IPS-20b (cell line): ENCODE results near the gene IGF2R.
"Not testable (repeated sequence)": the region's sequence is repeated elsewhere in the genome, so short reads cannot be mapped to it uniquely, and the experiment has no call there.

Source experiments
- H3K27ac ChIP-seq: one replicate; pipeline ENCODE4 v1.5.1; 2013; ENCODE audit warnings: low read length
- H3K27me3 ChIP-seq: 2 replicates; pipeline ENCODE4 v1.6.1; 2013; ENCODE audit warnings: mild to moderate bottlenecking, low read length, inconsistent platforms; ENCODE audit not compliant: insufficient read depth
- H3K36me3 ChIP-seq: 2 replicates; pipeline ENCODE4 v1.6.1; 2013; ENCODE audit warnings: low read depth, mild to moderate bottlenecking, inconsistent platforms, low read length, moderate library complexity; ENCODE audit not compliant: insufficient read depth
- H3K4me1 ChIP-seq: 2 replicates; pipeline ENCODE4 v1.6.1; 2013; ENCODE audit warnings: mild to moderate bottlenecking, control low read depth, inconsistent platforms, low read length, moderate library complexity; ENCODE audit not compliant: insufficient read depth
- H3K4me3 ChIP-seq: 2 replicates; pipeline ENCODE4 v1.5.1; 2013; ENCODE audit warnings: mild to moderate bottlenecking, low read length, inconsistent platforms
- H3K9ac ChIP-seq: 2 replicates; pipeline ENCODE4 v1.6.1; 2013; ENCODE audit warnings: low read depth, mild to moderate bottlenecking, inconsistent platforms, low read length, moderate library complexity
- H3K9me3 ChIP-seq: 2 replicates; pipeline ENCODE4 v1.6.1; 2013; ENCODE audit warnings: mild to moderate bottlenecking, low read depth, low read length, inconsistent platforms; ENCODE audit not compliant: insufficient read depth

The IGF2R gene

DNA sequence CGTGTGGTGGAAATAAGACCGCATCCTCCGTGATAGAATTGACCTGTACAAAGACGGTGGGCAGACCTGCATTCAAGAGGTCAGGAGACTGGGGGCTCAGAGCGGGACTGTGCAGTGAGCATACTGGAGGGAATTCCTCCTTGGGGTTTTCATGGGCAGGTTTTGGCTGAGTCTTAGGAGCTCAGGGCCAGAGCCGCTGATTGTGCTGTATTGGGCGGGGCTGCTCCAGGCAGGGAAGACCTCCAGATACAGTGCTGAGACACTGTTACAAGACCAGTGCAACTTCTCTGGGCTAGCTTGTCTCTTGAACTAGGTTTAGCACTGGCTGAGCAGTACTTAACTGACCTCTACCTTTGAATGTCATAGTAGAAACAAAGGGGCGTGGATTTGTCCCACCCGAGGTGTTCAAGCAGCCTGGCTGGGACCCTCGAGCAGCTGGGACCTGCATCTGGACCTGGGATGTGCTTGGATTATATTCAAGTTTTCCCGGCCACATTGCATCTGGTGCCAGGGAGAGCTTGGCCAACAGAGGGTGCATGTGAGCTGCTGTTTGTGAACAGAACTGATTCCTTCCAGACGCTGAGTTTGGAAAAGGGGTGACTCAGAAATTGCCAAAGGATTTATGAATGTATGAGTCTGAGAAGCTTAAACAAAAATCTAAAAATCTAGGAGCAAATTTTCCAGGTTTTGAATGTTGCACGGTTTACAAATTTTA lies 119.3 kb downstream of the IGF2R start:
- Histone ChIP-seq H3K36me3 (peaks cover 91% of the 10 kb centered on the region), H3K9ac (no peak overlapping the region), H3K27me3 (no peaks in the 10 kb centered on the region), H3K27ac (no peak overlapping the region), H3K4me3 (no peak overlapping the region), H3K4me1 (no peaks in the 10 kb centered on the region), H3K9me3 (no peaks in the 10 kb centered on the region)

DNA sequence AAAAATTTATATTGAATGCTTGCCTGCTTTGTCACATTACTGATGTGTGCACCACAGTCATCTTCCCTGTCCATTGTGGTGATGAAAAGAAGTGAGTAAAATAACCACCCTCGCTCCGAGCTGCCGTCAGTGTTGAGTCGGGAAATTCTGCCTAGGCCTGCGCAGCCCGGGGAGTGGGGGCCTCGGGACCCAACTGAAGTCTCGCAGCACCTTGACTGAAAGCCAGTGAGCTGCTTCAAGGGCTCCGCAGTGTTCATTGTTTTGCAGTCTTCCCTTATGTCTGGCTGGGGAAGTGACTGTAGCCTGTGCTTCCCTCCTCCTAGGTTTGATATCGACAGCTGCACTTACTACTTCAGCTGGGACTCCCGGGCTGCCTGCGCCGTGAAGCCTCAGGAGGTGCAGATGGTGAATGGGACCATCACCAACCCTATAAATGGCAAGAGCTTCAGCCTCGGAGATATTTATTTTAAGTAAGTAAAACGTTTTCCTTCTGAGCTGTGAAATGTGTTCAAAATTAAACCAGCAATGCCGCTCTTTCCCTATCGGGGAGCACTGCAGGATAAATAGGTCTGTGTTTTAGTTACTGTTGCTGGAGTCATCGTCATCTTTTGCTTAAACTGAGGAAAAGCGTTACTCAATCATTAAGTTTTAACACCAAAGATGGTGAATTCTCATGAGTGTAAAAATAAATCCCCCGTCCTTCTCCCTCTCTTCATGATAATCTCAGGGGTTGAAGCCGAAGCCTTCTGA lies 120.1 kb downstream of the IGF2R start:
- Histone ChIP-seq H3K4me3 (no peak overlapping the region), H3K36me3 (peaks cover 94% of the 10 kb centered on the region), H3K27ac (no peak overlapping the region), H3K27me3 (no peaks in the 10 kb centered on the region), H3K4me1 (no peaks in the 10 kb centered on the region), H3K9me3 (no peaks in the 10 kb centered on the region), H3K9ac (no peak overlapping the region)

DNA sequence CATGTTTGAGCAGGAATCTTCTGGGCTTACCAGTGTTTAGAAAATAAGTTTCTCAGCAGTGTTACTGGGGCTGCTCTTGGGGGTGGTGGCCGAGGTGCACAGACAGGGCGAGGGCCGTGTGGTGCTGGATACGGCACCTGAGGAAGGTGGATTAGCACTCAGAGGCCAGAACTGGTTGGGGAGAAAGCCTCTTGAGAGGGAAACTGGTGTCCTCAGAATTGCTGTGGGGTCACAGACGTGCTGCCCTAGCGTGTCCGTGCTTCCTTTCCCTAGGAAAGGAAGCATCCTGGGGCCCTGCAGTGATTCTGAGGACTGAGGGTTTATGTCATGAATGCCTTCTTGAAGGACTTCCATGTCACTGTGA lies 120.6 kb downstream of the IGF2R start:
- H3K27ac ChIP-seq, result no peak overlapping the region

DNA sequence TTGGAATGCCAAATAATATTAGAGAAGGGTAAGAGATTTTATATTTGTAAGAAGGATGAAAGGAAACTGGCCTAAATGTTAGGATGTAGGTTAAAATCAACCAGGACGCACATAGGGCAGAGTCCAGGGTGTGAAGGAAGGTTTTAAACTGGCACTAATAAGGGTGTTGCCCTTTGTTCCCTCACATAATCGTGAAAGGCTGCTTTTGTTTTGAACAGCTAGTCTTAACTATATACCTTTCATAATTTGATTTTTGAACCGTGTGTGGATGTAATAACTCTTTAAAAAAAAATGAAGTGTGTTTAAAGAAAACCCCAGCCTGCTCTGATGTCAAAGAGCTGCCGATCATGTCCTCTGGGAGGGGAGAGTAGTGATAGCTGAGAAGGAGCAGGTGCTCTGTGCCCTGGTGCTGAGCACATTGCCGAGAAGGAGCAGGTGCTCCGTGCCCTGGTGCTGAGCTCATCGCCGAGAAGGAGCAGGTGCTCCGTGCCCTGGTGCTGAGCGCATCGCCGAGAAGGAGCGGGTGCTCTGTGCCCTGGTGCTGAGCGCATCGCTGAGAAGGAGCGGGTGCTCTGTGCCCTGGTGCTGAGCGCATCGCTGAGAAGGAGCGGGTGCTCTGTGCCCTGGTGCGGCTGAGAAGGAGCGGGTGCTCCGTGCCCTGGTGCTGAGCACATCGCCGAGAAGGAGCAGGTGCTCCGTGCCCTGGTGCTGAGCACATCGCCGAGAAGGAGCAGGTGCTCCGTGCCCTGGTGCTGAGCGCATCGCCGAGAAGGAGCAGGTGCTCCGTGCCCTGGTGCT lies 121.8 kb downstream of the IGF2R start:
- H3K4me1 ChIP-seq, H3K27me3 ChIP-seq, H3K27ac ChIP-seq, H3K9ac ChIP-seq, H3K4me3 ChIP-seq, H3K9me3 ChIP-seq: not testable (repeated sequence)
- H3K36me3 ChIP-seq, result peaks cover 91% of the 10 kb centered on the region

More for the DNA sequence above, 120.6 kb downstream of the IGF2R start:
- H3K4me3 ChIP-seq, result no peak overlapping the region
- H3K9ac ChIP-seq, result no peak overlapping the region
- H3K4me1 ChIP-seq, result no peaks in the 10 kb centered on the region
- no peaks in the 10 kb centered on the region for H3K27me3 ChIP-seq
- no peaks in the 10 kb centered on the region for H3K9me3 ChIP-seq
- peaks cover 93% of the 10 kb centered on the region for H3K36me3 ChIP-seq

DNA sequence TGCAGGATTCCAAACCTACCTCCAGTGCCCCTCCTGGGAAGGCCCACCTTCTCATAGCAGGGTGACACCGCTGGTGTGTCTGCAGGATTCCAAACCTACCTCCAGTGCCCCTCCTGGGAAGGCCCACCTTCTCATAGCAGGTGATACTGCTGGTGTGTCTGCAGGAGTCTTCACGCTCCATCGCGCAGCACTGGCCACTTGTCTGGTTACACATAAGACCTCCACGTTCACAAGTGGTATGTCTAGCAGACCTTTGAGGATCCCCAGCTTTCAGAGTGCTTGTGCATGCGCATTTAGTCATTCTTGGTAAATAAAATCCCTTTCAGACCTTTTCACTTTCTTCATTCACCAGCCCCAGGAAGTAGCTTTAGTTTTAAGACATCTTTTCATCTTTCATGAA lies 123.3 kb downstream of the IGF2R start:
- not testable (repeated sequence) for H3K9ac ChIP-seq, H3K4me3 ChIP-seq, H3K27me3 ChIP-seq, H3K4me1 ChIP-seq, H3K27ac ChIP-seq, H3K9me3 ChIP-seq
- peaks cover 90% of the 10 kb centered on the region for H3K36me3 ChIP-seq

DNA sequence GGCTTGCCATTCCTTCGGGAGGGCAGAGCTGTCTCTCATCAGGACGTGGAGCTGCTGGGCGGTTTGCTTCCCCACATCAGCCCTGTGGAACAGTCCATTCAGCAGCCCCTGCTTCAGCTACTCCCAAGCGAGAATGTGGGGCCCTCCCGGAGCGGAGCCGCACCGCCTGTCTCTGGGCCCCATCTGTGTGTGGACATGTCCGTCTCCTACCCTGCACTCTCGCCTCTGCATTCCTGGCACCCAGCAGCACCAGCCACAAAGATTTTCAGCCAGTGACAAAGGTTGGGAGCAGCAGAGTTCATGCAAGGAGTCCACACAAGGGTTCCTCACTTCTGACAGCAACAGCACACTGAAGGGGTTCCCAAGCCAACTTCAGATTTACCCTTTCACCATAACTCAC lies 123.7 kb downstream of the IGF2R start:
- Histone ChIP-seq H3K4me3 (no peak overlapping the region), H3K36me3 (peaks cover 91% of the 10 kb centered on the region)

DNA sequence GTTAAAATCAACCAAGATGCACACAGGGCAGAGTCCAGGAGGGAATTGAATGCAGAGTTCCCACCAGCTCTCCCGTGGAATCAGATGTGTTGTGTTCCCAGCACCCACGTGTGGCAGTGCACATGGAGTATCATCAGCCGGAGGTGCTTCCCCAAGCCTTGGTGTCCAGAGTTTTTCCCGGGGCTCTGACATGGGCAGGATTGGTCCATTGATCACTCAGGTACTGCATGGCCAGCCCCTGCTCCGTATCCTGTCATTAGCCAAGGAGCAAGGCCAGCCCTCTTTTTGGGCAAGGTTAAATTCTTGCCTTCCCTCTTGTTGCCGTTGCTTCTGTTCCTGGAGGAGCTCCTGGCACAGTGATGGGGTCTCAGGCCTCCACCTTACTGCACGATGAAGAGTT lies 124.2 kb downstream of the IGF2R start:
- no peak overlapping the region for H3K9ac ChIP-seq
- H3K36me3 ChIP-seq, result peaks cover 91% of the 10 kb centered on the region
- no peak overlapping the region for H3K27ac ChIP-seq
- H3K9me3 ChIP-seq, result no peaks in the 10 kb centered on the region
- no peaks in the 10 kb centered on the region for H3K4me1 ChIP-seq
- no peaks in the 10 kb centered on the region for H3K27me3 ChIP-seq
- no peak overlapping the region for H3K4me3 ChIP-seq

More for the DNA sequence above, 123.7 kb downstream of the IGF2R start:
- H3K9me3 ChIP-seq, result no peaks in the 10 kb centered on the region
- no peaks in the 10 kb centered on the region for H3K4me1 ChIP-seq
- no peaks in the 10 kb centered on the region for H3K27me3 ChIP-seq
- no peak overlapping the region for H3K27ac ChIP-seq
- no peak overlapping the region for H3K9ac ChIP-seq

DNA sequence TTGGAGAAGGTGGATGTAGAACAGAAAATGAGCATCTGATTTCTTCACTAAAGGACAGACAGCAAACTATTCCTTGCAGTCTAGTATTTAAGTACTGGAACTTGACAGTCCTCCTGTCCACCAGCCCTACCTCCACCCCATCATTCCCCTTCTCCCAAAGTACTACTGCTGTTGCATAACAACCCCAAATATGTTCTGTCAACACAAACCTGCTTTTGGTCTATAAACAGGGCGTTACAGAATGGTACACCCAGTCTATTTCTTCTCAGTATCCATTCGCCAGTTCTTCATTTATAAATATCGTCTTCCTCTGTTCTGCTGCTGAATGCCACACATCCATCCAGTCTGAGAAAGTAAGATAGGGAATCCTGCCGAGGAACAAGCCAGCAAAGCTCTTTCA lies 125.1 kb downstream of the IGF2R start:
- no peak overlapping the region for H3K4me3 ChIP-seq
- H3K36me3 ChIP-seq, result peaks cover 92% of the 10 kb centered on the region
- no peaks in the 10 kb centered on the region for H3K4me1 ChIP-seq
- no peak overlapping the region for H3K27ac ChIP-seq
- no peaks in the 10 kb centered on the region for H3K9me3 ChIP-seq
- H3K9ac ChIP-seq, result no peak overlapping the region
- H3K27me3 ChIP-seq, result no peaks in the 10 kb centered on the region

DNA sequence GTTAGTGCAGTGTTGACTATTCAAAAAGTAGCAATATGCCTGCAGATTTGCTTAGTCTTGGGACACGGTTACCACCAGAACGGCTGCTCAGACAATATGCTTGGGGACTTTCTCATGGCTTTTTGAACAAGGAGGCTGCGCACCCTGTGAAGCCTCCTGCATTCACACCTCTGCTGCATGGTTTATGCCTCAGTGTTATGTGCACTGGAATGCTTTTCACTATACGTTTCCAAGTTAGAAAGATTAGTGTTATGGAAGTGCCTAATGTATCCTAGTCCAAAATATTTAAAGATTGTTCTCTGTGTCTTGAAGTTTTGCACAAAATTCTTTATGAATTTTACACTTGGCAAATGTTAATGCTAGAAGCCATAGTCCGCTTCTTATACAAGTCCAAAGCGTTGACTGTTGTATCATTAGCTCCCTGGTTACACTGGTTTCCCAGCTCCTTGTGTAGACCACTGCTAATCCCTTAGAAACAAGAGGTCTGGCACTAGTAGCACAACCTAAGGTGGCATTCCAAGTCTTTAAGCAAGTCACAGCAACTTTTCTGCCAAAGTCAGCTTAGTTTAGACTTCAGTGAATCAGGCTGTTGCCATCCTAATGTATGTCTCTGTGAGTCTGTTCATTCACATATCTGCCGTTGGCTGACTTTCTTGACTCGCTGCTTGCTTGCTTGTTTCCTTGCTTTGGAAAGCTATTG lies 126.4 kb downstream of the IGF2R start:
- no peaks in the 10 kb centered on the region for H3K4me1 ChIP-seq
- peaks cover 88% of the 10 kb centered on the region for H3K36me3 ChIP-seq
- no peak overlapping the region for H3K9ac ChIP-seq
- H3K9me3 ChIP-seq, result no peaks in the 10 kb centered on the region
- no peak overlapping the region for H3K4me3 ChIP-seq
- no peak overlapping the region for H3K27ac ChIP-seq
- H3K27me3 ChIP-seq, result no peaks in the 10 kb centered on the region

DNA sequence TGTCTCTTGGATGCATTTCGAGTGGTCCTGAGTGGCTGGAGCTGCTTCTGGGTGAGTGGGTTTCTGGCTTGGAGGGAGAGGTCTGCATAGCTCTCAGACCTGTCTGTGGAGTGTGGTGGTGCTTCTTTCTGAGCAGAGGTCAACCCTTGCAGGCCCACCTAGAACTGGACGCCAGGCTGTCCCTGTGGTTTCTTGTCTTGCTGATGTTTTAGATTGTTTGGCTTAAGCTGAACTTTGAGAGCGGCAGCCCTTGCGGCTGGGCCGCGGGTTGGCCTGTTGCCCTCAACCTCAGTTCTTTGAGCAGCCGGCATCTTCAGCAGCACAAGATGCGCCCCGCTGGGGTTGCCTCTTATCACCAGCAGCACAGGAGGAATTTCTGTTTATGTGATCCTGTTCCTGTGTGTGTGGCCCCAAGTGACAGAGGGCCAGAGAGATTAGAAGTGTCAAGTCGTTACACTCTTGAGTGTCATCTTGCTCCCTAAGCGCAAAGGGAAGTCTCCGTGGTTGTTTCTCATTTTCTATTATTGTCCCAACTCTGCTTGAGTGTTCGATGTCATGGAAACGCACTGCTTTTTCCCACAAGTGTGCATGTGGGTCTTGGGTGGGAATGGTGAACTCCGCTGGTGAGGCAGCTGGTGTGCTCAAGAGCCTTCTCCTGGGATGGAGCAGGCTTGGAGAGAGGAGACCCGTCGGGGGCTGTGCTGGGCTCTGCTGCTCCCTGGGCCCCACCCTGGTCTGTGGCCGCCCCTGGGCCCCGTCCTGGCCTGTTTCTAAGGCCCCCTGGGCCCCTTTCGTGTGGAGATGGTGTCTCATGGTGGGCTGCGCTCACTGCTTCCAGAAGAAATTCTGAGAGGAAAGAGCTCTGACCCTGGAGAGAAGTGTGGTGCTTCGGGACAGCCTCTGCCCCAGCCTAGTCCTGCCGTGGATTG lies 132.7 kb downstream of the IGF2R start:
- Histone ChIP-seq H3K4me3 (no peak overlapping the region), H3K9me3 (no peaks in the 10 kb centered on the region), H3K9ac (no peak overlapping the region), H3K4me1 (no peaks in the 10 kb centered on the region), H3K27me3 (no peaks in the 10 kb centered on the region), H3K27ac (no peak overlapping the region), H3K36me3 (peaks cover 76% of the 10 kb centered on the region)

DNA sequence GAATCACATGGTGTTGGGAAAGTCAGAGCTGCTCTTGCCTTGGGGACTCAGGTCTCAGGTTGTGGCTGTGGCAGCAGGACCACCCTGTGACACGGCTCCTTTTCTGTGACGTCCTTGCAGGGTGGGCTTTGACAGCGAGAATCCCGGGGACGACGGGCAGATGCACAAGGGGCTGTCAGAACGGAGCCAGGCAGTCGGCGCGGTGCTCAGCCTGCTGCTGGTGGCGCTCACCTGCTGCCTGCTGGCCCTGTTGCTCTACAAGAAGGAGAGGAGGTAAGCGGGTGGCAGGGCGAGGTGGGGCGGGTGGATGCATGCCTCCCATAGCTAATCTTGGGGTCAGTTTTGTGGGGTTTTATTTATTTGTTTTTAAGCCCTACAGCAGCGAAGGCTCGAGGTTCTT lies 133.5 kb downstream of the IGF2R start:
- H3K4me1 ChIP-seq, result no peaks in the 10 kb centered on the region
- no peak overlapping the region for H3K27ac ChIP-seq
- peaks cover 76% of the 10 kb centered on the region for H3K36me3 ChIP-seq
- no peak overlapping the region for H3K9ac ChIP-seq
- H3K9me3 ChIP-seq, result no peaks in the 10 kb centered on the region
- no peaks in the 10 kb centered on the region for H3K27me3 ChIP-seq
- no peak overlapping the region for H3K4me3 ChIP-seq
